MM.1S (cell line): ENCODE results near the gene ATP6V1B1.

ENCODE experiments used
- CTCF ChIP-seq: fragments of 300-600 bp; sonication (generic); IDR thresholded peaks from 2 replicates; pipeline ENCODE4 v1.5.1; 2016; ENCODE audit warnings: antibody characterized with exemption, low read length, mixed read lengths
- EZH2 ChIP-seq: fragments of 300-600 bp; sonication (generic); optimal IDR thresholded peaks from 2 replicates; pipeline ENCODE3; 2017; ENCODE audit warnings: low read depth, mild to moderate bottlenecking, antibody characterized with exemption, low read length, mixed read lengths
- EZH2phosphoT487 ChIP-seq: fragments of 300-600 bp; sonication (generic); IDR thresholded peaks from 2 replicates; pipeline ENCODE4 v1.6.1; 2018; ENCODE audit warnings: antibody characterized with exemption, low read length

GRCh38 chr2:70942396-70943204, 6.9 kb downstream of the ATP6V1B1 start:
- TF ChIP-seq CTCF (no peak), EZH2 (no peak), EZH2phosphoT487 (no peak)
